Right cardiac atrium (tissue), 5 donors: Measurements from ENCODE around the gene NEIL3. TPM values are rescaled to one million over a fixed set of nuclear protein-coding genes. Genes with fewer than 3 reads are reported as not detected.
A peak's percentile ranks its signal among the peaks of the same experiment; 100 is the strongest.
"Not testable (repeated sequence)": the region's sequence is repeated elsewhere in the genome, so short reads cannot be mapped to it uniquely, and the experiment has no call there.

Experiments
- ATAC-seq, 2 donors: fragments of 200-7000 bp; cut with Tn5 transposase; one replicate each; pipeline versions ENCODE4 v1.8.0 to v1.9.1; 2020; ENCODE audit warnings: moderate library complexity in 2 of 2, mild to moderate bottlenecking in 1 of 2
- DNase-seq, 3 donors: peaks; one replicate each; pipeline ENCODE4 v3.0.0-alpha.2; 2020
- H3K27ac ChIP-seq: one replicate; pipeline ENCODE4 v1.5.1; 2013; ENCODE audit warnings: mild to moderate bottlenecking, low read length, control low read depth, moderate library complexity
- H3K27me3 ChIP-seq: one replicate; pipeline ENCODE4 v1.6.1; 2013; ENCODE audit not compliant: control insufficient read depth, insufficient read depth
- H3K4me1 ChIP-seq: one replicate; pipeline ENCODE4 v1.6.1; 2013; ENCODE audit warnings: low read length; ENCODE audit not compliant: control insufficient read depth, insufficient read depth
- H3K4me3 ChIP-seq: one replicate; pipeline ENCODE4 v1.5.1; 2013; ENCODE audit warnings: low read length, control low read depth
- H3K9me3 ChIP-seq: one replicate; pipeline ENCODE4 v1.6.1; 2013; ENCODE audit warnings: low read length; ENCODE audit not compliant: control insufficient read depth
- WGBS: extraction: QIAGEN DNeasy Blood & Tissue Kit; methylation state at CpG from one replicate; pipeline ENCODE4 v1.1.7; 2013; 5-methylcytosine and 5-hydroxymethylcytosine counted together
- intact Hi-C, 4 donors: fragments of 100-400 bp; cut with DNase I; formaldehyde crosslinking; loops; one replicate each; pipeline versions ENCODE4 v1.11.0 to v1.14.0; 2022 to 2023
- polyA plus RNA-seq: library from polyadenylated mRNA; stranded (reverse); fragments of 200-250 nt; gene quantifications from one replicate; pipeline ENCODE4 v1.2.3, GENCODE V29; 2013
- total RNA-seq, 4 donors: library from RNA; stranded (reverse); fragmentation: NEBNext Ultra II Directional; extraction: Animal tissue kit (Norgen Biotek cat#: 25700); gene quantifications; one replicate each; pipeline ENCODE4 v1.2.1, GENCODE V29; 2021
- donor health status: healthy with polysubstance abuse.
- donor health status: DM: no; HTN: yes; CAD: no.
- donor health status: DM: no; HTN: no; CAD: no.
- donor health status: DM: no; HTN: yes; CAD: no; lungs with severe emphysema.
- donor health status: DM: yes; HTN: yes; CAD: no.

Gene NEIL3
- total and polyA plus RNA-seq, 5 donors, result 0.14 to 0.38 (median 0.27) TPM; not detected in 1

DNA sequence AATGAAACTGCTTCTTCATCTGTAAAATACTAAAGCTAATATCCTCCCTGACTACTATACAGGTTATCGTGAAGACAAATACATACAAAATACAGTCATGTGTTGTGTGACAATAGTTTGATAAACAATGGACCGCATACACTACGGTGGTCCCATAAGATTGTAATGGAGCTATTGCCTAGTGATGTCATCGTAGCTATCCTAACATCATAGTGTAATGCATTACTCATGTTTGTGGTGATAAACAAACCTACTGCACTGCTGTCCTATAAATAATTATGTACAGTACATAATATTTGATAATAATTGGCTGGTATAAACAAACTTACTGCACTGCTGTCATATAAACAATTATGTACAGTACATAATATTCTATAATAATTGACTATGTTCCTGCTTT, 5.6 kb upstream of the NEIL3 start:
- DNase-seq (no peak), ATAC-seq (no peak)
- intact Hi-C loops, result no loop called here
- Histone ChIP-seq H3K9me3 (no peaks in the 10 kb centered on the region), H3K27me3 (no peaks in the 10 kb centered on the region), H3K4me1 (peaks cover 2% of the 10 kb centered on the region), H3K27ac (no peak overlapping the region), H3K4me3 (no peak overlapping the region)
- WGBS, result 95% methylated on average over 4 of the region's 4 CpGs

DNA sequence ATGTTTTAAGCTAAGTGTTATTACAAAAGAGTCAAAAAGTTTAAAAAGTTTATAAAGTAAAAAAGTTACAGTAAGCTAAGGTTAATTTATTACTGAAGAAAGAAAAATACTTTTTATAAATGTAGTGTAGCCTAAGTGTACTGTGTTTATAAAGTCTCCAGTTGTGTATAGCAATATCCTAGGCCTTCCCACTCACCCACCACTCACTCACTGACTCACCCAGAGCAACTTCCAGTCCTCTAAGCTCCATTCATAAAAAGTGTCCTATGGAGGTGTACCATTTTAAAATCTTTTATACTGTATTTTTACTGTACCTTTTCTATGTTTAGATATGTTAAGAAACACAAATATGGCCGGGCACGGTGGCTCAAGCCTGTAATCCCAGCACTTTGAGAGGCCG, 4.8 kb upstream of the NEIL3 start:
- H3K27me3 ChIP-seq, DNase-seq, ATAC-seq, H3K4me1 ChIP-seq, H3K27ac ChIP-seq, H3K4me3 ChIP-seq, H3K9me3 ChIP-seq, intact Hi-C loops: not testable (repeated sequence)
- 96% methylated on average over 3 of the region's 3 CpGs for whole genome bisulfite sequencing

DNA sequence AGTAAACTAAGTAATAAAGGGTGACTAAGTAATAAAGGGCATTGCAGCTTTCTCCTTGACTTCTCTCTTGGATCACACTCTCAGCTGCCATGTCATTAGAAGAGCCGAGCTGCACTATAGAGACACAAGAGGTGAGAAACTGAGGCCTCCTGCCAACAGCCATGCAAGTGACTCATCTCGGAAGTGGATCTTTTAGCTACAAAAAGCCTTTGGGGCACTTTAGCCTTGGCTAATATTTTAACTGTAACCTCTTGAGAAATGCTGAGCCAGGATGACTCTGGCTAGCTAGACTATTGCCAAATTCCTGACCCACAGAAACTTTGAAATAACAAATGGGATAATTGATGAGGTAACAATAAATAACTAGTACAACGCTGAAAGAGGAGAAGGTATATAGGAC, 1.5 kb upstream of the NEIL3 start:
- no peaks in the 10 kb centered on the region for H3K9me3 ChIP-seq
- no peak overlapping the region for H3K4me3 ChIP-seq
- no peak overlapping the region for H3K27ac ChIP-seq
- peak in 2 of 3 donors; percentile 38 to 59 for DNase-seq
- WGBS, result 44% methylated on average over 3 of the region's 3 CpGs
- H3K4me1 ChIP-seq, result peaks cover 2% of the 10 kb centered on the region
- ATAC-seq, result peak; percentile 60 to 86
- intact Hi-C loops, result no loop called here
- no peaks in the 10 kb centered on the region for H3K27me3 ChIP-seq

DNA sequence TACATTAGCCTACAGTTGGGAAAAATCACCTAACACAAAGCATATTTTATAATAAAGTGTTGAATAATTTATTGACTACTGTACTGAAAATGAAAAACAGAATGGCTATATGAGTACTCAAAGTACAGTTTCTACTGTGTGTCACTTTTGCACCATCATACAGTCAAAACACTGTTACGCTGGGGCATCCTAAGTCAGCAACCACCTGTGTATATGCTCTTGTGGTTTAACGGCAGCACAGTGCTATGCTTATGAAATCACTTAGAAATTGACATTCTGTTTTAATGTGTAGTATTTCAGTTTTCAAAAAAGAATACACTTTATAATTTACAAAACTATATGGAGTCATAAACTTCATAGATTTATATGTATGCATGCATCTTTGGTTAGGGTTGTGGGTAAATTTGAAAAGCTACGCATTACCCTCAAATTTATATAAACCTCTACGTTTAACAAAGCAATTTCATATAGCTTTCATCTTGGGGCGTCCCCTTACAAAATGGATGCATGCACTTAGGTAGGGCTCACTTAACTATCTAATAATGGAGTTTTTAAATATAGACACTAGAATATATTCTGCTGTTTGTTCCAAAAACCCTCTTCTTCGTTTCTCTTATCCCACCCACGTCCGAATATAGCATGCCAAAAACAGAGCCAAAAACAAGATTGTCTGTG, 690 bp upstream of the NEIL3 start:
- intact Hi-C loops, result no loop called here
- no peak overlapping the region for H3K27ac ChIP-seq
- 46% methylated on average over 8 of the region's 8 CpGs for WGBS
- H3K4me1 ChIP-seq, result peaks cover 2% of the 10 kb centered on the region
- ATAC-seq (no peak), DNase-seq (no peak)
- peak overlapping the region; percentile 57 for H3K4me3 ChIP-seq
- H3K27me3 ChIP-seq, result no peaks in the 10 kb centered on the region
- H3K9me3 ChIP-seq, result no peaks in the 10 kb centered on the region

DNA sequence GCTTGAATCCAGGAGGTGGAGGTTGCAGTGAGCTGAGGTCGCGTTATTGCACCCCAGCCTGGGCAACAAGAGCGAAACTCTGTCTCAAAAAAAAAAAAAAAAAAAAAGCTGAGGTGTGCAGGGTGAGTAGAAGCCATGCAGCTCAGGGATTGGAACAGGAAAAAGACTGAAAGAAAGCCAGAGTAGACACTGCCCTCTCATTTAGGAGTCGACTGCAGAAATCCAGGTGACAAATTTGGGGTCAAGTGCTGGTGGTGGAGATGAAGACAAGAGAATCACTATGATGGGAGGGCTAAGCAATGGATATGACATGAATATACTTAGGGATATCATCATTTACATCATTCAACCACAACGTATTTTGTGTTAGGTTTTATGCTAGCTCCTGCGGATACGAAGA, 1.9 kb downstream of the NEIL3 start:
- no peak overlapping the region for H3K4me3 ChIP-seq
- WGBS, result 94% methylated on average over 7 of the region's 7 CpGs
- DNase-seq (no peak), ATAC-seq (no peak)
- H3K9me3 ChIP-seq, result no peaks in the 10 kb centered on the region
- intact Hi-C loops, result no loop called here
- H3K27ac ChIP-seq, result no peak overlapping the region
- H3K4me1 ChIP-seq, result peaks cover 2% of the 10 kb centered on the region
- H3K27me3 ChIP-seq, result no peaks in the 10 kb centered on the region

DNA sequence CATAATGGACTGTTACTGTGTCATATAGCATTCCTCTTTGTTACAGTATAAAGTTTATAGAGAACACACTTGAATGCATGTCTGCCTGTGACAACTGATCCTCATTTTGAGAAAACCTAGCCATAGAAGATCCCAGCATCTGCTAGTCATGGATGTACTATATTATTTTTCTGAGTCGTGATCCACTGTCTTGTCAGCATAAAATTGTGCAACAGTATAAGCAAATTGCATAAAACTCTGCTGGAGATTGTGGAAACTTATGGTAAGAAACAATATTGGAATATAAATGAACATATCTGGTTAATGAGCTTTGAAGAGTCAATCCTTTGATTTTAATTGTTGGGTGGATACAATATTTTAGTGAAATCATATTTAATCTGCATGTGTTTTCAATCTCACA, 3.6 kb downstream of the NEIL3 start:
- WGBS, result 72% methylated on average over 1 of the region's 1 CpG
- no peak for ATAC-seq

DNA sequence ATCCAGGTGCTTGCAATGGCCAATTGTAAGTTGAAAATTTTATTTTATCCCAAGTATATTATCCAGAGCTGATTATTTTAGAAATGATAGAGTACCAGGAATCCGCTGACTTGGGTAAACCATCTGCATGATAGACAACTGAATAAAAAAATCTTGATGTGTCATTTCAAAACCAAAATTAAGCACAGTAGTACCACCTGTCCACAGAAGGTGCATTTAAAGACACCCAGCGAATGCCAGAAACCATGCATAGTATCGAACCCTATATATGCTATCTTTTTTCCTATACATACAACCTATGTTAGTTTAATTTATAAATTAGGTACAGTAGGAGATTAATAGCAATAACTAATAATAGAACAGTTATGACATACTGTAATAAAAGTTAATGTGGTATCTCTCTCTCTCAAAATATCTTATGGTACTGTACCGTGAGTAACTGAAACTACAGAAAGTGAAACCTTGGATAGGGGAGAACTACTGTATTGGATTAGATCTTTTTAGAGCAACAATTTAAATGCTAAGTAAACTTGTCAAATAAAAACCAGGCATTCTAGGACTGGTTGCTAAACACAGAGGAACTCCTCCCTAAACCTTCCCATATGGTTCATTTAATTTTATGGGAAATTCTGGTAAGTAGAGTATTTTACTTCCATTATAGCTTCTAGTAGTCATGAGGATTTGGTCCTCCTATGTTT, 6.2 kb downstream of the NEIL3 start:
- ATAC-seq, result no peak
- no peak overlapping the region for H3K27ac ChIP-seq
- H3K9me3 ChIP-seq, result no peaks in the 10 kb centered on the region
- intact Hi-C loops, result no loop called here
- no peak for DNase-seq
- no peaks in the 10 kb centered on the region for H3K4me1 ChIP-seq
- no peaks in the 10 kb centered on the region for H3K27me3 ChIP-seq
- no peak overlapping the region for H3K4me3 ChIP-seq
- 80% methylated on average over 4 of the region's 4 CpGs for WGBS

More for the DNA sequence above, 3.6 kb downstream of the NEIL3 start:
- H3K9me3 ChIP-seq, result no peaks in the 10 kb centered on the region
- intact Hi-C loops, result no loop called here
- DNase-seq, result no peak
- no peaks in the 10 kb centered on the region for H3K4me1 ChIP-seq
- H3K4me3 ChIP-seq, result no peak overlapping the region
- H3K27me3 ChIP-seq, result no peaks in the 10 kb centered on the region
- no peak overlapping the region for H3K27ac ChIP-seq

DNA sequence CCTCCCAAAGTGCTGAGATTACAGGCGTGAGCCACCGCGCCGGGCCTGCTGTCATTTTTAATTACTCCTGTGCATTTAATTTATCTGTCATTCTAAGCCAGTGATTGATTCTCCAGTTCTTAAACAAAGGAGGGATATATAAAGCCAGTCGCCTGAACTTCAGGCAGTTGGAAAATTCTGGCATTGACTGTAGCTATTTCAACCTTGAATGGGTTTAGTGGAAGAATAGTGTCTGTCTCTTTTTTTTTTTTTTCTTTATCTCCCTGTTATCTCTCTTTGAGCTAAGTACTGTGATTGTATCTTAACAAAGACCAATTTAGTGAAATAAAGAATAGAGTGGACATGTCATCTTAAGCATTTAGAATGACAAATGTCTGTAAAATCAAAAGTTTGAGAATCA, 11.0 kb downstream of the NEIL3 start:
- no peak for ATAC-seq
- 95% methylated on average over 5 of the region's 5 CpGs for WGBS
- no peak for DNase-seq

DNA sequence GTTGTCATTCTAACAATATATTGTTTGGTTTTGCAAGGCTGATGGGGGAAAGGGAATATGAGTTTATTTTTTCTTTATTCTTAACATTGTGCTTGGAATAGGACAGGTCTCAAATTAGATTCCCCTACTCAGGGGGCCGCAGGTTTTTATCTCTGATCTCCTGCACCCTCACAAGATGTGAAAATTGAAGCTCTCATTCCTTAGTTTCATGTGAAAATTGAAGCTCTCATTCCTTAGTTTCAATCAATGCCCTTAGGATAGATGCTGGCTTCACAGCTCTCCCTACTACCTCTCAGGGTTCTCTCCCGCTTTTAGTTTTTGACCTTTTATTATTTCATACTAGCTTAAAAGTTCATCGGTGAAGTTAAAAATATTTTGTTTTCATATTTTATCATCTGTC, 12.0 kb downstream of the NEIL3 start:
- Histone ChIP-seq H3K27ac (no peak overlapping the region), H3K4me1 (no peaks in the 10 kb centered on the region), H3K27me3 (no peaks in the 10 kb centered on the region), H3K9me3 (no peaks in the 10 kb centered on the region), H3K4me3 (no peak overlapping the region)
- WGBS, result 65% methylated on average over 3 of the region's 3 CpGs
- intact Hi-C loops, result no loop called here
- DNase-seq (no peak), ATAC-seq (no peak)

More for the DNA sequence above, 11.0 kb downstream of the NEIL3 start:
- H3K4me3 ChIP-seq, result no peak overlapping the region
- no peaks in the 10 kb centered on the region for H3K9me3 ChIP-seq
- no peak overlapping the region for H3K27ac ChIP-seq
- no peaks in the 10 kb centered on the region for H3K27me3 ChIP-seq
- no peaks in the 10 kb centered on the region for H3K4me1 ChIP-seq
- intact Hi-C loops, result no loop called here

DNA sequence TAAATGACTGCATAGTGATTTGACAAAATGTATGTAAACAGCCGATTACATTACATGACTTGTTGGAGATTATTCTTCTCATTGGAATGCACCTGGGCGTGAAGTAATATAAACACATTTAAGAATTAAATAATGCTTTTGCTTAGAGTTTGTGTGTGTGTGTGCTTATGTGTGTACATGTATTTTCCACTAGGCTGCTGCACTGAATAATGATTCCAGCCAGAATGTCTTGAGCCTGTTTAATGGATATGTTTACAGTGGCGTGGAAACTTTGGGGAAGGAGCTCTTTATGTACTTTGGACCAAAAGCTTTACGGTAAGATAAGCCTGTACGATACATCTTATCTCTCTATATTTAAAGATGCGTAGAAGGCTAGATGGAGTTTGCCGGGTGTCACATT, 12.6 kb downstream of the NEIL3 start:
- WGBS, result 54% methylated on average over 7 of the region's 7 CpGs
- Histone ChIP-seq H3K4me1 (no peaks in the 10 kb centered on the region), H3K27ac (no peak overlapping the region), H3K27me3 (no peaks in the 10 kb centered on the region), H3K9me3 (no peaks in the 10 kb centered on the region), H3K4me3 (no peak overlapping the region)
- no peak for ATAC-seq
- intact Hi-C loops, result no loop called here
- no peak for DNase-seq

DNA sequence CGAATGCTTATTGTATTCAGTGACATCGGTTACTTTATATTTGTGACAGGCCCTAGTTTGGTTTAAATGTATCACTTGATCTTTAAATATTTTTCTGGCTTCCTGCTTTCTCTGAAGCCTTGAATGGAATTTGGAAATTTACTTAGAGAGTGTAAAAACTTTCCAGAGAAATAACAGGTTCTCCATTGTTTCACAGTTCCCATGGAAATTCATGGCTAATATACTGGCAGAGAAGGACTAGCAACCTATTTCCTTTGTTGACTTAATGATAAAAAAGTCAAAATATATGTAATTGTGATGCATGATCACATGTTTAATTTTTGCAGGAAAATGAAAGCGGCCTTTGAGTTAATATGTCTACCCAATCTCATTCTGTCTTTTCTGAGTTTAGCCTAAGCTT, 13.2 kb downstream of the NEIL3 start:
- Histone ChIP-seq H3K4me1 (no peaks in the 10 kb centered on the region), H3K4me3 (no peak overlapping the region), H3K27me3 (no peaks in the 10 kb centered on the region), H3K27ac (no peak overlapping the region), H3K9me3 (no peaks in the 10 kb centered on the region)
- ATAC-seq (no peak), DNase-seq (no peak)
- 46% methylated on average over 3 of the region's 3 CpGs for WGBS
- intact Hi-C loops, result no loop called here
